HG02870 (cell line): ENCODE results near the gene FCSK.
"Not testable (repeated sequence)": the region's sequence is repeated elsewhere in the genome, so short reads cannot be mapped to it uniquely, and the experiment has no call there.

ENCODE experiments used
- ATAC-seq: cut with Tn5 transposase; IDR thresholded peaks from one replicate; pipeline ENCODE4 v1.9.1; 2021; ENCODE audit warnings: mild to moderate bottlenecking, moderate library complexity; ENCODE audit not compliant: unreplicated experiment

Gene FCSK

GRCh38 chr16:70522216-70523075 is 68.1 kb downstream of the FCSK start:
- ATAC-seq, result no peak

- ATAC-seq, result peak; percentile 45
Measured at GRCh38 chr16:70523076-70523742, 68.8 kb downstream of the FCSK start, which contains the start of gene COG4. COG4 (minus strand) TSS chr16:70523554; CDS start chr16:70523543, 11 bp downstream.

GRCh38 chr16:70523743-70524398 is 69.5 kb downstream of the FCSK start, which contains the start of gene SF3B3:
SF3B3 (plus strand) TSS chr16:70523816; CDS start chr16:70526657, 2,841 bp downstream.
- peak; percentile 43 for ATAC-seq

GRCh38 chr16:70524399-70524825 is 70.0 kb downstream of the FCSK start:
- not testable (repeated sequence) for ATAC-seq

DNA sequence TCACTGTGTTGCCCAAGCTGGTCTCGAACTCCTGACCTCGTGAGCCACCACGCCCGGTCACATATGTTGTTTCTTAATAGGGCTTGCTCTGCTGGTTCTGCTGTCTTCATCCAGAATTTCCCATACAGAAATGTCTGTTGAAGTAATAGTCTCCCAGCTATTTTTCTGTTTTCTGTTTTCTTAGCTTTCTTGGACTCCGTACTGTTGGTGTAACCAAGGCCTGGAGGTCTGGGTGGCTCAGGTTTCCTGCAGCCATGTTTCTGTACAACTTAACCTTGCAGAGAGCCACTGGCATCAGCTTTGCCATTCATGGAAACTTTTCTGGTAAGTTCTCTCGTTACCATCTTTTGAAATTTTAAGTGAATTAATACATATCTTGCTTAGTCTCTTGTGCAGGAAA is 72.0 kb downstream of the FCSK start:
- ATAC-seq, result no peak

GRCh38 chr16:70527315-70527996 is 73.1 kb downstream of the FCSK start:
- no peak for ATAC-seq

DNA sequence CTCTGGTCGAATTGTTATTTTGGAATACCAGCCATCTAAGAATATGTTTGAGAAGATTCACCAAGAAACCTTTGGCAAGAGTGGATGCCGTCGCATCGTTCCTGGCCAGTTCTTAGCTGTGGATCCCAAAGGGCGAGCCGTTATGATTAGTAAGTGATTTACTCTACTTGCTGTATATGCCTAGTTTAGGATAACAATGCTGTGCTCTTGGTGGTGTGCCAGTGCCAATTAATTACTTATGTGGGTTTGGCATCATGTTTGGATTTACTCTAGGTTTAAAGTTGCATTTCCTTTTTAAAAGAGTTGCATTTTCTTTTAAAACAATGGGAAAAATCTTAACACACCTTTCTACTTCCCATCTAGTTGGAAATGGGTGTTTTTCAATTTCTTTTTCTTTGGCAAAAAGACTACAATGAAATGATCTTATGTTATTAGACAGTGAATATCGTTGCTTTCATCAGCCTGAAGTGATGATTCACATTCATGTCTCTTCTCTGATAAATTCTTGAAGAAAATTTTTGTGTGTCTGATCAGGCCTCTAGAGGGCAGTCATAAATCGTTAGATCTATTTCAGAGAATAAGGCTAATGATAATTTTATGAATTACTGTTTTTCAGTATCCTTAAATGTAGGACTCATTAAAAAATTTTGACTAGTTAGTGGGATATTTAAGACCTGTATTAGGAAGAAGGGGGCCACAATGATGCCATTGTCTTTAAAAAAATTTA is 74.8 kb downstream of the FCSK start:
- ATAC-seq, result no peak
